ENCODE measurements around the gene ITGB8. TPM values are rescaled to one million over a fixed set of nuclear protein-coding genes. Genes with fewer than 3 reads are reported as not detected.

Gene ITGB8
- total RNA-seq, 1 experiment from 2014 or later = 2.4 TPM

GRCh38 chr7:20381406-20382034 is 50.8 kb downstream of the ITGB8 start:
- POLR2A ChIA-PET = no interaction called here
- H4K20me1 ChIP-seq (ENCODE audit: insufficient read depth) = no peaks in the 10 kb centered on the region
- BruUV-seq (replicated peaks) = no TSS peak

More at GRCh38 chr7:20381406-20382034, 50.8 kb downstream of the ITGB8 start:
- Histone ChIP-seq H3K4me3 (replicated peaks in 1 of 2; ENCODE audit: low read depth in 1 of 2, low read length in 2 of 2) (no peak overlapping the region), H3K4me1 (ENCODE audit: control insufficient read depth in 1 of 2, insufficient read depth in 2 of 2, low read length in 2 of 2) (peaks cover 0 to 6% of the 10 kb centered on the region in 2 experiments; a peak in 1 of 4 replicates), H3K27me3 (ENCODE audit: insufficient read depth, low read length) (no peaks in the 10 kb centered on the region), H3K4me2 (ENCODE audit: low read length) (no peak overlapping the region), H3K27ac (ENCODE audit: low read depth, low read length) (no peak overlapping the region), H3K9ac (ENCODE audit: low read length) (no peak overlapping the region), H3K36me3 (ENCODE audit: control insufficient read depth in 1 of 2, insufficient read depth in 2 of 2, low read length in 2 of 2) (no peaks in the 10 kb centered on the region), H3K9me3 (ENCODE audit: control insufficient read depth in 1 of 2, insufficient read depth in 1 of 2, low read depth in 1 of 2, low read length in 2 of 2) (no peaks in the 10 kb centered on the region), H3K79me2 (ENCODE audit: insufficient read depth, low read length) (no peaks in the 10 kb centered on the region), H3K9me2 (ENCODE audit: insufficient read depth) (no peaks in the 10 kb centered on the region), H2AFZ (ENCODE audit: low read depth, low read length, poor library complexity, severe bottlenecking) (no peak overlapping the region)
- TF ChIP-seq RAD21 (IDR thresholded peaks at IDR 0.05; ENCODE audit: low read depth) = no peak
- TF ChIP-seq EGR1 (IDR thresholded peaks at IDR 0.05; ENCODE audit: low read depth) = no peak
- TF ChIP-seq REST (IDR thresholded peaks at IDR 0.05; ENCODE audit: low read depth) = no peak
- TF ChIP-seq YY1 (IDR thresholded peaks at IDR 0.05; ENCODE audit: extremely low read depth, insufficient replicate concordance, low read depth, low read length) = no peak
- TF ChIP-seq CTCF (IDR thresholded peaks at IDR 0.05 in 2 of 3, conservative IDR thresholded peaks at IDR 0.05 in 1 of 3; ENCODE audit: borderline replicate concordance in 1 of 3, insufficient read depth in 1 of 3, low read depth in 2 of 3, low read length in 2 of 3) = no peak
- CTCF ChIA-PET = no interaction called here
- ATAC-seq (no peak), DNase-seq (ENCODE audit: low read depth, low spot score) (no peak)
- intact Hi-C loops (cut with micrococcal nuclease) = no loop called here
- RAD21 ChIA-PET (ENCODE audit: low non-redundant PET in 1 of 2, low total read pairs in 2 of 2, uncharacterized antibody in 2 of 2, unreplicated experiment in 2 of 2) = no interaction called here
